Endothelial cell (in vitro differentiated cells): ENCODE data around the gene DIP2A. TPM values are rescaled to one million over a fixed set of nuclear protein-coding genes. Genes with fewer than 3 reads are reported as not detected.

Source experiments
- DNase-seq: peaks from one replicate; pipeline ENCODE4 v3.0.0; 2021; ENCODE audit warnings: low spot score
- H3K27ac Mint-ChIP-seq: one replicate; pipeline ENCODE4 v1.8.0; 2021; ENCODE audit warnings: mixed read lengths, inconsistent platforms; ENCODE audit not compliant: unreplicated experiment
- H3K27me3 Mint-ChIP-seq: one replicate; pipeline ENCODE4 v1.8.0; 2021; ENCODE audit warnings: mild to moderate bottlenecking, moderate library complexity, mixed read lengths, inconsistent platforms; ENCODE audit not compliant: unreplicated experiment
- H3K36me3 Mint-ChIP-seq: one replicate; pipeline ENCODE4 v1.8.0; 2021; ENCODE audit warnings: mild to moderate bottlenecking, low read depth, mixed read lengths, inconsistent platforms; ENCODE audit not compliant: unreplicated experiment
- H3K4me1 Mint-ChIP-seq: one replicate; pipeline ENCODE4 v1.8.0; 2021; ENCODE audit warnings: mild to moderate bottlenecking, mixed read lengths, inconsistent platforms; ENCODE audit not compliant: unreplicated experiment
- H3K4me3 Mint-ChIP-seq: one replicate; pipeline ENCODE4 v1.8.0; 2021; ENCODE audit warnings: mild to moderate bottlenecking, mixed read lengths, inconsistent platforms; ENCODE audit not compliant: unreplicated experiment
- H3K9me3 Mint-ChIP-seq: one replicate; pipeline ENCODE4 v1.8.0; 2021; ENCODE audit warnings: mixed read lengths, inconsistent platforms; ENCODE audit not compliant: unreplicated experiment
- total RNA-seq: library from RNA; stranded (reverse); fragmentation: NEBNext Ultra II Directional; extraction: Animal tissue kit (Norgen Biotek cat#: 25700); gene quantifications from one replicate; pipeline ENCODE4 v1.2.1, GENCODE V29; 2021; ENCODE audit not compliant: unreplicated experiment
- TF ChIP-seq, protein P1 (sequence below): fragments of 200-600 bp; sonication (generic); IDR thresholded peaks from one replicate; pipeline ENCODE4 v1.5.0; 2021; ENCODE audit warnings: antibody characterized with exemption; ENCODE audit not compliant: unreplicated experiment

The DIP2A gene
- total RNA-seq, 1 donor from 2014 or later = 80.2 TPM

DNA sequence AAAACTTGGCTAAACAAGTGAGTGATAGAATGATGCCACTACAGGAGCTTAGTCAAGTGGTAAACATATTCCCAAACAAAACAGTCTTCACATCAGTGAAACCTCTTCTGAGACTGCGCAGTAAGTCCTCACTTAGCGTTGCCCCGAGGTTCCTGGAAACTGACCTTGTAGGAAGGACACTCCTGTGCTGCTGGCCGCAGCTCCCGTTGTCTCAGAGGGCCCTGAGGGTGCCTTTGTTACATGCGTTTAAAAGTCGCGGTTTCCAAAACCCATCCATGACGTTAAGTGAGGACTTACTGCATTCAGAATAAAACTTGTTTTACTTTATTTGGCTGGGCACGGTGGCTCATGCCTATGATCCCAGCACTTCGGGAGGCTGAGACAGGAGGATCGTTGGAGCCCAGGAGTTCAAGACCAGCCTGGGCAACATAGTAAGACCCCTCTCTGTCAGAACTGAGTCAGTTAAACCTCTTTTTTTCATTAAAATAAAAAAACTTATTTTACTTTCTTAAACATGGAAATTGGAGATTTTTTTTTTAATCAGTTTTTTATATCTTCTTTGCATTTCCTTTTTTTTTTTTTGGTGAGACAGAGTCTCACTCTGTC lies 36.0 kb upstream of the DIP2A start:
- peaks cover 20% of the 10 kb centered on the region for H3K36me3 Mint-ChIP-seq
- no peak overlapping the region for H3K4me3 Mint-ChIP-seq
- H3K27ac Mint-ChIP-seq = no peak overlapping the region
- DNase-seq = no peak
- peaks cover 1% of the 10 kb centered on the region for H3K27me3 Mint-ChIP-seq
- no peaks in the 10 kb centered on the region for H3K9me3 Mint-ChIP-seq
- H3K4me1 Mint-ChIP-seq = peaks cover 7% of the 10 kb centered on the region
- TF ChIP-seq, protein P1, sequence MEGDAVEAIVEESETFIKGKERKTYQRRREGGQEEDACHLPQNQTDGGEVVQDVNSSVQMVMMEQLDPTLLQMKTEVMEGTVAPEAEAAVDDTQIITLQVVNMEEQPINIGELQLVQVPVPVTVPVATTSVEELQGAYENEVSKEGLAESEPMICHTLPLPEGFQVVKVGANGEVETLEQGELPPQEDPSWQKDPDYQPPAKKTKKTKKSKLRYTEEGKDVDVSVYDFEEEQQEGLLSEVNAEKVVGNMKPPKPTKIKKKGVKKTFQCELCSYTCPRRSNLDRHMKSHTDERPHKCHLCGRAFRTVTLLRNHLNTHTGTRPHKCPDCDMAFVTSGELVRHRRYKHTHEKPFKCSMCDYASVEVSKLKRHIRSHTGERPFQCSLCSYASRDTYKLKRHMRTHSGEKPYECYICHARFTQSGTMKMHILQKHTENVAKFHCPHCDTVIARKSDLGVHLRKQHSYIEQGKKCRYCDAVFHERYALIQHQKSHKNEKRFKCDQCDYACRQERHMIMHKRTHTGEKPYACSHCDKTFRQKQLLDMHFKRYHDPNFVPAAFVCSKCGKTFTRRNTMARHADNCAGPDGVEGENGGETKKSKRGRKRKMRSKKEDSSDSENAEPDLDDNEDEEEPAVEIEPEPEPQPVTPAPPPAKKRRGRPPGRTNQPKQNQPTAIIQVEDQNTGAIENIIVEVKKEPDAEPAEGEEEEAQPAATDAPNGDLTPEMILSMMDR = no peak

DNA sequence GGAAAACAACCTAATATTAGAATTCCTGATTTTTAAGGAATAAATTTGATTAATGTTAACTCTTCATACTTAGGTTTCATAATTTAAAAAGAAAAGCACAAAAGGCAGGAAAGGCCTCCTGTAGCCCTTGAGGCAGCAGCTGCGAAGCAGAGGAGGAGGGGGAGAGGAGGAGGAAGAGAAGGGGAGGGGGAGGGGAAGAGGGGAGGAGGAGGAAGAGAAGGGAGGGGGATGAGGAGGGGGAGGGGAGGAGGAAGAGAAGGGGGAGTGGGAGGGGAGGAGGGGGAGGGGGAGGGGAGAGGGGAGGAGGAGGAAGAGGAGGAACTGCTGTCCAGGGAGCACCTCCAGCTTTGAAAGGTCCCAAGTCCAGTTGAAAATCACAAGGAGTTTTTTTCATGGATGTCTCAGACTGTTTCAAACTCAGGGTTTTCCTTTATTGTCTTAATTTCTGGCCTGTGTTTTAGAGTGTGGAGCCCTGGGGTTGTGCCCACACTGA lies 35.1 kb upstream of the DIP2A start:
- Mint-ChIP-seq H3K27me3 (peaks cover 1% of the 10 kb centered on the region), H3K27ac (no peak overlapping the region), H3K36me3 (peaks cover 15% of the 10 kb centered on the region), H3K4me3 (no peak overlapping the region), H3K4me1 (peaks cover 7% of the 10 kb centered on the region), H3K9me3 (no peaks in the 10 kb centered on the region)
- TF ChIP-seq, protein P1 = no peak
- DNase-seq = no peak

DNA sequence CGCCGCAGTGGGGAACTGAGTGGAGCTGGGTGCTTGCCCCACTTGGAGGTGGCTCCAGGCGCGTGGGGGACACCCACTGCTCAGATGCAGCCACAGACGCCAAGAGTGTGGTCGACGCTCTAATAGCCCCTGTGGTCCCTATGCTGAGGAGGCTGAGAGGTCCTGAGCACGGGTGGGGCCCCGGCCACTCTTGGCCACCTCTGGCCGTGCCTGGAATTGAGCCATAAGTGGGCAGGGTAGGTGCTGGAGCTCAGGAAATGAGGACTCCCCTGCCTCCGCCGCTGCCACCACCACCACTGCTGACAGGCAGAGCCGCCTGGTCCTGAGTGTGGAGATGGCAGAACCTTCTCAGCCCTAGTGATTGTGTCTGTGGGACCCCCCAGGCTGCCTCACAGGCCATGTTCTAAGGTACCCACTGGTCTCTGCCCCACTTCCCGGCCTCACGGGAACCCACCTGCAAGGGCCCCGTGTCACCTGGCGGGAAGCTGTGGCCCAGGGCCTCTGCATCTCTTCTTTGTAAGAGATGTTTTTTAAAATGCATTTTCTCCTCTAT lies 34.6 kb upstream of the DIP2A start:
- no peak overlapping the region for H3K4me3 Mint-ChIP-seq
- H3K9me3 Mint-ChIP-seq = no peaks in the 10 kb centered on the region
- peaks cover 1% of the 10 kb centered on the region for H3K27me3 Mint-ChIP-seq
- H3K27ac Mint-ChIP-seq = no peak overlapping the region
- H3K36me3 Mint-ChIP-seq = peaks cover 11% of the 10 kb centered on the region
- peak; percentile 25 for DNase-seq
- TF ChIP-seq, protein P1 = no peak
- H3K4me1 Mint-ChIP-seq = peaks cover 7% of the 10 kb centered on the region

DNA sequence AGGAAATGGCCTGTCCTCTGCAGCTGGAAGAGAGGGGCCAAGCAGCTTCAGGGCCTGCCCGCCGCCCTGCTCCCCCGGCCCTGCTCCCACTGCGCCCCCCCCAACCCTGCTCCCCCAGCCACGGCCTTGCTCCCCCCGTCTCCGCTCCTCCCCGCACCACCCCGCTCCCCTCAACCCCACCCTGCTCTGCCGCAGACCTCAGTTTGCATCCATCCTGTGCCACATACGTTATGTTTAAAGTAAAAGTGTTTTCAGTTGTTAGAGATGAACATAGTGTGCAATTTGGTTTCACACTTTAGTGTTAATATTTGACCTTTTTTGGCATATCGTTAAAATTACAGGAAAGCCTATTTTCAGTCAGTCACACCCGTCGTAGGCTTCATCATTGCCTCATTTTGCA lies 34.1 kb upstream of the DIP2A start:
- DNase-seq = no peak
- peaks cover 4% of the 10 kb centered on the region for H3K27me3 Mint-ChIP-seq
- no peak overlapping the region for H3K4me3 Mint-ChIP-seq
- no peaks in the 10 kb centered on the region for H3K9me3 Mint-ChIP-seq
- peaks cover 7% of the 10 kb centered on the region for H3K4me1 Mint-ChIP-seq
- H3K36me3 Mint-ChIP-seq = peaks cover 10% of the 10 kb centered on the region
- H3K27ac Mint-ChIP-seq = no peak overlapping the region
- TF ChIP-seq, protein P1 = no peak

DNA sequence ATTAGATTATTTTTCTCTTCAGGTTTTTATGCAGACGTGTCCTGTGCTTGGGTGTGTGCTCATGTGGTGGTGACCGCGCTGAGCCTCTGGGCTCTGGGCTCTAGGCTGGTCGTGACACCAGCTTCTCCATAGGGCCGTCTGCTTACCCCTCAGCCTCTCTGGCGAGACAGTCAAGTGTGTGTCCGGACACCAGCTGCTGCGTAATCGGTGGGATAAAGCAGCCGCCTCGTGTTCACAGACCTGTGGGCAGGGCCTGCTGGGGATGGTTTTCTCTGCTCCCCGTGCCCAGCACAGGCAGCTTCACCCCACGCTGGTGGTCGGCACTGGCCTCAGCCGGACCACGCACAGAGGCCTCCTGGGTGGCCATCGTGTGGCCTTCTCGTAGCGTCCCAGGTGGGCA lies 33.6 kb upstream of the DIP2A start:
- peaks cover 4% of the 10 kb centered on the region for H3K27me3 Mint-ChIP-seq
- H3K36me3 Mint-ChIP-seq = peaks cover 8% of the 10 kb centered on the region
- TF ChIP-seq, protein P1 = no peak
- no peak for DNase-seq
- no peak overlapping the region for H3K4me3 Mint-ChIP-seq
- peaks cover 6% of the 10 kb centered on the region for H3K4me1 Mint-ChIP-seq
- H3K27ac Mint-ChIP-seq = no peak overlapping the region
- H3K9me3 Mint-ChIP-seq = no peaks in the 10 kb centered on the region
